Measurements from ENCODE around the gene CYP1B1. TPM values are rescaled to one million over a fixed set of nuclear protein-coding genes. Genes with fewer than 3 reads are reported as not detected.

The CYP1B1 gene
- polyA plus RNA-seq, 1 donor = 1.7 TPM

GRCh38 chr2:38076152-38076709 lies 280 bp upstream of the CYP1B1 start:
- DNase-seq (ENCODE audit: low read depth) = no peak

- no peak for DNase-seq (ENCODE audit: low read depth)
These were observed 1.0 kb downstream of the CYP1B1 start for GRCh38 chr2:38074764-38075506.

- no peak for DNase-seq (ENCODE audit: low read depth)
These were observed 1.7 kb downstream of the CYP1B1 start for GRCh38 chr2:38074058-38074763.

GRCh38 chr2:38073211-38074057 lies 2.5 kb downstream of the CYP1B1 start:
- no peak for DNase-seq (ENCODE audit: low read depth)

- DNase-seq (ENCODE audit: low read depth) = no peak
These were observed 5.5 kb downstream of the CYP1B1 start for GRCh38 chr2:38070438-38070837.

- no peak for DNase-seq (ENCODE audit: low read depth)
These were observed 7.7 kb downstream of the CYP1B1 start for GRCh38 chr2:38068234-38068633.

GRCh38 chr2:38066421-38067115 lies 9.4 kb downstream of the CYP1B1 start:
- DNase-seq (ENCODE audit: low read depth) = peak; percentile 72

GRCh38 chr2:38065502-38066135 lies 10.3 kb downstream of the CYP1B1 start:
- no peak for DNase-seq (ENCODE audit: low read depth)

GRCh38 chr2:38064801-38065501 lies 11.0 kb downstream of the CYP1B1 start:
- DNase-seq (ENCODE audit: low read depth) = no peak

- DNase-seq (ENCODE audit: low read depth) = no peak
These were observed 15.5 kb downstream of the CYP1B1 start for GRCh38 chr2:38060236-38061018.

GRCh38 chr2:38057651-38058410 lies 18.1 kb downstream of the CYP1B1 start:
- no peak for DNase-seq (ENCODE audit: low read depth)

GRCh38 chr2:38056216-38056615 lies 19.7 kb downstream of the CYP1B1 start:
- no peak for DNase-seq (ENCODE audit: low read depth)

- DNase-seq (ENCODE audit: low read depth) = no peak
These were observed 30.1 kb downstream of the CYP1B1 start for GRCh38 chr2:38045811-38046210.

GRCh38 chr2:38039121-38039910 lies 36.6 kb downstream of the CYP1B1 start:
- DNase-seq (ENCODE audit: low read depth) = no peak

GRCh38 chr2:38038682-38039081 lies 37.3 kb downstream of the CYP1B1 start:
- no peak for DNase-seq (ENCODE audit: low read depth)

- DNase-seq (ENCODE audit: low read depth) = peak; percentile 28
These were observed 38.0 kb downstream of the CYP1B1 start for GRCh38 chr2:38037757-38038621.

GRCh38 chr2:38037325-38037724 lies 38.6 kb downstream of the CYP1B1 start:
- no peak for DNase-seq (ENCODE audit: low read depth)
